Measurements from ENCODE around the gene MESP2. TPM values are rescaled to one million over a fixed set of nuclear protein-coding genes. Genes with fewer than 3 reads are reported as not detected.

Gene MESP2
- total and polyA plus RNA-seq, 2 of the 13 experiments (the other 11 are each of a cell fraction or from before 2014, with no cell fraction given), result not detected

GRCh38 chr15:89809093-89809786 lies 33.1 kb downstream of the MESP2 start (continued):
- TF ChIP-seq, protein P1, sequence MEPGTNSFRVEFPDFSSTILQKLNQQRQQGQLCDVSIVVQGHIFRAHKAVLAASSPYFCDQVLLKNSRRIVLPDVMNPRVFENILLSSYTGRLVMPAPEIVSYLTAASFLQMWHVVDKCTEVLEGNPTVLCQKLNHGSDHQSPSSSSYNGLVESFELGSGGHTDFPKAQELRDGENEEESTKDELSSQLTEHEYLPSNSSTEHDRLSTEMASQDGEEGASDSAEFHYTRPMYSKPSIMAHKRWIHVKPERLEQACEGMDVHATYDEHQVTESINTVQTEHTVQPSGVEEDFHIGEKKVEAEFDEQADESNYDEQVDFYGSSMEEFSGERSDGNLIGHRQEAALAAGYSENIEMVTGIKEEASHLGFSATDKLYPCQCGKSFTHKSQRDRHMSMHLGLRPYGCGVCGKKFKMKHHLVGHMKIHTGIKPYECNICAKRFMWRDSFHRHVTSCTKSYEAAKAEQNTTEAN (CRISPR knock-in tag; conservative IDR thresholded peaks at IDR 0.05), result 0 out of 2 replicates have a peak, but pooled peaks have one; percentile 37
- TF ChIP-seq JDP2 (CRISPR knock-in tag; IDR thresholded peaks at IDR 0.05; ENCODE audit: borderline replicate concordance) (no peak), ZNF549 (CRISPR knock-in tag; IDR thresholded peaks at IDR 0.05) (no peak), ZHX1 (CRISPR knock-in tag; IDR thresholded peaks at IDR 0.05; ENCODE audit: low read depth) (no peak; the same call in 1 of the 2 replicates), ZBTB8A (CRISPR knock-in tag; IDR thresholded peaks at IDR 0.05; ENCODE audit: borderline replicate concordance, low read depth) (no peak), ZNF326 (CRISPR knock-in tag; IDR thresholded peaks at IDR 0.05; ENCODE audit: borderline replicate concordance) (0 out of 2 replicates have a peak, but pooled peaks have one; percentile 83), KDM6A (CRISPR knock-in tag; IDR thresholded peaks at IDR 0.05; ENCODE audit: low read depth) (peak; percentile 85), ZFP62 (CRISPR knock-in tag; IDR thresholded peaks at IDR 0.05) (no peak), HNF4A (CRISPR knock-in tag; IDR thresholded peaks at IDR 0.05) (peak; percentile 75), ZNF737 (CRISPR knock-in tag; IDR thresholded peaks at IDR 0.05; ENCODE audit: borderline replicate concordance) (no peak), POLR2AphosphoS2 (IDR thresholded peaks at IDR 0.05; ENCODE audit: low read depth, low read length) (no peak), CHD4 (IDR thresholded peaks at IDR 0.05; ENCODE audit: borderline replicate concordance, low read length) (no peak), AKNA (CRISPR knock-in tag; IDR thresholded peaks at IDR 0.05; ENCODE audit: borderline replicate concordance) (no peak), MAFK (conservative IDR thresholded peaks at IDR 0.05 in 1 of 2, IDR thresholded peaks at IDR 0.05 in 1 of 2; ENCODE audit: low read length in 2 of 2) (no peak)
- TF ChIP-seq, protein P2, sequence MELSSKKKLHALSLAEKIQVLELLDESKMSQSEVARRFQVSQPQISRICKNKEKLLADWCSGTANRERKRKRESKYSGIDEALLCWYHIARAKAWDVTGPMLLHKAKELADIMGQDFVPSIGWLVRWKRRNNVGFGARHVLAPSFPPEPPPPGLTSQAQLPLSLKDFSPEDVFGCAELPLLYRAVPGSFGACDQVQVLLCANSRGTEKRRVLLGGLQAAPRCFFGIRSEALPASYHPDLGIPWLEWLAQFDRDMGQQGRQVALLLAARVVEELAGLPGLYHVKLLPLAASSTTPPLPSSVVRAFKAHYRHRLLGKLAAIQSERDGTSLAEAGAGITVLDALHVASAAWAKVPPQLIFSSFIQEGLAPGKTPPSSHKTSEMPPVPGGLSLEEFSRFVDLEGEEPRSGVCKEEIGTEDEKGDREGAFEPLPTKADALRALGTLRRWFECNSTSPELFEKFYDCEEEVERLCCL (CRISPR knock-in tag; IDR thresholded peaks at IDR 0.05; ENCODE audit: borderline replicate concordance), result no peak
- TF ChIP-seq, protein P3, sequence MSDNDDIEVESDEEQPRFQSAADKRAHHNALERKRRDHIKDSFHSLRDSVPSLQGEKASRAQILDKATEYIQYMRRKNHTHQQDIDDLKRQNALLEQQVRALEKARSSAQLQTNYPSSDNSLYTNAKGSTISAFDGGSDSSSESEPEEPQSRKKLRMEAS (IDR thresholded peaks at IDR 0.05), result no peak
- TF ChIP-seq, protein P4, sequence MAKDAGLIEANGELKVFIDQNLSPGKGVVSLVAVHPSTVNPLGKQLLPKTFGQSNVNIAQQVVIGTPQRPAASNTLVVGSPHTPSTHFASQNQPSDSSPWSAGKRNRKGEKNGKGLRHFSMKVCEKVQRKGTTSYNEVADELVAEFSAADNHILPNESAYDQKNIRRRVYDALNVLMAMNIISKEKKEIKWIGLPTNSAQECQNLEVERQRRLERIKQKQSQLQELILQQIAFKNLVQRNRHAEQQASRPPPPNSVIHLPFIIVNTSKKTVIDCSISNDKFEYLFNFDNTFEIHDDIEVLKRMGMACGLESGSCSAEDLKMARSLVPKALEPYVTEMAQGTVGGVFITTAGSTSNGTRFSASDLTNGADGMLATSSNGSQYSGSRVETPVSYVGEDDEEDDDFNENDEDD (CRISPR knock-in tag; IDR thresholded peaks at IDR 0.05; ENCODE audit: borderline replicate concordance), result no peak
